Keratinocyte (primary cell): ENCODE measurements around the gene SYNM.

Source experiments
- CTCF ChIP-seq, 3 experiments: IDR thresholded peaks in 1 of 3; conservative IDR thresholded peaks in 1 of 3; optimal IDR thresholded peaks in 1 of 3; 2 replicates in 2 of 3; 3 replicates in 1 of 3; pipeline versions ENCODE3 to v1.5.1; 2011; ENCODE audit warnings: low read length in 3 of 3, mild to moderate bottlenecking in 3 of 3, moderate library complexity in 2 of 3, control low read depth in 1 of 3, inconsistent platforms in 1 of 3; ENCODE audit not compliant: insufficient read depth in 2 of 3; ENCODE audit errors: extremely low read depth in 1 of 3
- EZH2 ChIP-seq: IDR thresholded peaks from one replicate; pipeline ENCODE4 v1.6.1; 2012; ENCODE audit warnings: inconsistent platforms, mild to moderate bottlenecking, low read length, moderate library complexity

- TF ChIP-seq CTCF (optimal IDR thresholded peaks at IDR 0.05 in 1 of 3, IDR thresholded peaks at IDR 0.05 in 1 of 3, conservative IDR thresholded peaks at IDR 0.05 in 1 of 3; ENCODE audit: extremely low read depth in 1 of 3, insufficient read depth in 2 of 3, low read length in 3 of 3) (no peak), EZH2 (no peak)
Measured at GRCh38 chr15:99103279-99103678, 1.6 kb upstream of the SYNM start.
